Right lobe of liver (tissue), 6 donors: Measurements from ENCODE around the gene OPN3. TPM values are rescaled to one million over a fixed set of nuclear protein-coding genes. Genes with fewer than 3 reads are reported as not detected.
"Not testable (repeated sequence)": the region's sequence is repeated elsewhere in the genome, so short reads cannot be mapped to it uniquely, and the experiment has no call there.

Source experiments
- ATAC-seq, 4 donors: fragments of 200-7000 bp; cut with Tn5 transposase; one replicate each; pipeline ENCODE4 v1.9.1; 2020; ENCODE audit warnings: mild to moderate bottlenecking in 4 of 4, moderate library complexity in 4 of 4
- DNase-seq, 3 donors: peaks; one replicate each; pipeline ENCODE4 v3.0.0-alpha.2; 2020
- H3K27ac ChIP-seq, 3 donors: fragments of 200-600 bp; one replicate each; pipeline ENCODE4 v1.8.0; 2022
- H3K27me3 ChIP-seq, 2 donors: fragments of 200-600 bp; one replicate each; pipeline ENCODE4 v1.8.0; 2022
- H3K36me3 ChIP-seq, 4 donors: fragments of 200-600 bp; sonication (generic) in 1 of 4; one replicate each; pipeline versions ENCODE4 v1.5.1 to v1.8.0; 2017 to 2022; ENCODE audit warnings: control low read depth in 1 of 4
- H3K4me1 ChIP-seq, 4 donors: fragments of 200-600 bp; sonication (generic) in 1 of 4; one replicate each; pipeline versions ENCODE4 v1.5.1 to v1.8.0; 2017 to 2022; ENCODE audit warnings: control low read depth in 1 of 4
- H3K4me3 ChIP-seq, 3 donors: fragments of 200-600 bp; one replicate each; pipeline ENCODE4 v1.8.0; 2022
- H3K9me3 ChIP-seq, 4 donors: fragments of 200-600 bp; sonication (generic) in 1 of 4; one replicate each; pipeline versions ENCODE4 v1.5.1 to v1.8.0; 2017 to 2022; ENCODE audit warnings: control low read depth in 1 of 4
- CTCF ChIP-seq, 4 donors: fragments of 200-600 bp in 3 of 4; fragments of 450-650 bp in 1 of 4; IDR thresholded peaks; one replicate each; pipeline versions ENCODE4 v1.5.1 to v1.8.0; 2016 to 2022; ENCODE audit warnings: antibody characterized with exemption in 4 of 4, mild to moderate bottlenecking in 2 of 4
- POLR2A ChIP-seq: fragments of 450-650 bp; IDR thresholded peaks from one replicate; pipeline ENCODE4 v1.6.1; 2017; ENCODE audit warnings: antibody characterized with exemption, mild to moderate bottlenecking
- WGBS: methylation state at CpG from one replicate; pipeline ENCODE4 v1.1.6; 2018; ENCODE audit warnings: low coverage, low lambda C conversion rate; ENCODE audit not compliant: insufficient coverage; ENCODE audit errors: missing lambda C conversion rate; 5-methylcytosine and 5-hydroxymethylcytosine counted together
- intact Hi-C, 2 donors: fragments of 100-400 bp; cut with DNase I; formaldehyde crosslinking; loops; one replicate each; pipeline versions ENCODE4 v1.11.2 to v1.14.1; 2022
- long read RNA-seq: library from polyadenylated mRNA; unstranded; transcript quantifications from one replicate; pipeline ENCODE4 v2.0.0, GENCODE V29; 2019
- total RNA-seq, 6 experiments: library from RNA; depleted of rRNA in 2 of 6; stranded (reverse); fragments of >200 nt in 2 of 6; fragmentation: NEBNext Ultra II Directional in 3 of 6; extraction: Animal tissue kit (Norgen Biotek cat#: 25700) in 3 of 6; gene quantifications; one replicate each; pipeline versions ENCODE4 v1.1.0 to v1.2.4, GENCODE V29; 2016 to 2023
- donor health status: DM: no; HTN: yes; CAD: no.
- donor health status: DM: no; HTN: no; CAD: no.
- donor health status: DM: no; HTN: no; CAD: no.
- donor health status: DM: no; HTN: yes; CAD: no.
- donor health status: DM: no; HTN: yes; CAD: no.

The OPN3 gene
- 10 to 100 TPM; 15.7 to 38.2 (median 28.8) TPM for total RNA-seq
- long read RNA-seq = 0 reads

GRCh38 chr1:241640149-241640866, at the start of gene OPN3, which contains the start of gene CHML:
Gene OPN3 (minus strand): TSS chr1:241640369. CDS start chr1:241640254, 115 bp downstream.
Gene CHML (minus strand): TSS chr1:241640369. CDS start chr1:241635766, 4,603 bp downstream.
- ATAC-seq = peak; percentile 89 to 99 (median 97)

DNA sequence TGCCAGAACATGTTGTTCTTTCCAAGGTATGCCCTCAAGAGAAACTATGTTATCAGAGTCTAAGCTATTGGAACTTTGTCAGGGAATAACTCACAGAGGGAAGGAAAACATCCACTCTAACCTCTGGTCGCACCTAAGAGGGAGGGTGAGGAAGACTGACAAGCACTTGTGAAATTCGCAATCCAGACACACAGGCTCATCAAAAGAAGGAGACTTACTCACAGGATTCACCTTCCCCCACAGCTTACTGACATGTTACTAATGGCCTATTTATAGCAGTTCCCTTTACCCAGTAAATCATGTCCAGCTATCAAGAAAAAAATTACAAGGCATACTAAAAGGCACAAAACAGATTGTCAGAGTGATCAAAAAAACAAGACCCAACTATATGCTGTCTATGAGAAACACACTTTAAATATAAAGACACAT, 48.8 kb upstream of the OPN3 start:
- H3K4me3 ChIP-seq = no peak overlapping the region
- ATAC-seq = peak in 1 of 4 donors; percentile 50
- TF ChIP-seq CTCF (IDR thresholded peaks at IDR 0.05) = no peak
- DNase-seq = no peak
- H3K27me3 ChIP-seq = no peaks in the 10 kb centered on the region
- intact Hi-C loops = no loop called here
- no peaks in the 10 kb centered on the region for H3K36me3 ChIP-seq
- H3K4me1 ChIP-seq = peaks cover 0 to 5% (median 0%) of the 10 kb centered on the region in 4 donors
- H3K27ac ChIP-seq = no peak overlapping the region
- no peaks in the 10 kb centered on the region for H3K9me3 ChIP-seq
- WGBS = 55% methylated on average over 2 of the region's 2 CpGs

More at GRCh38 chr1:241640149-241640866, at the start of gene OPN3, which contains the start of gene CHML:
- Histone ChIP-seq H3K27me3 (no peaks in the 10 kb centered on the region), H3K4me1 (peaks cover 0 to 26% (median 4%) of the 10 kb centered on the region in 4 donors), H3K4me3 (peak within 1 kb of the TSS; percentile 75 to 85 (median 80)), H3K36me3 (peaks cover 0 to 4% (median under 1%) of the 10 kb centered on the region in 4 donors), H3K9me3 (no peaks in the 10 kb centered on the region), H3K27ac (peak within 1 kb of the TSS; percentile 69 to 91 (median 88))
- no peak for TF ChIP-seq CTCF (IDR thresholded peaks at IDR 0.05)
- TF ChIP-seq POLR2A = peak; percentile 98
- DNase-seq = peak; percentile 97 to 98 (median 98)
- intact Hi-C loops = no loop called here
- 24% methylated on average over 14 of the region's 81 CpGs for WGBS

DNA sequence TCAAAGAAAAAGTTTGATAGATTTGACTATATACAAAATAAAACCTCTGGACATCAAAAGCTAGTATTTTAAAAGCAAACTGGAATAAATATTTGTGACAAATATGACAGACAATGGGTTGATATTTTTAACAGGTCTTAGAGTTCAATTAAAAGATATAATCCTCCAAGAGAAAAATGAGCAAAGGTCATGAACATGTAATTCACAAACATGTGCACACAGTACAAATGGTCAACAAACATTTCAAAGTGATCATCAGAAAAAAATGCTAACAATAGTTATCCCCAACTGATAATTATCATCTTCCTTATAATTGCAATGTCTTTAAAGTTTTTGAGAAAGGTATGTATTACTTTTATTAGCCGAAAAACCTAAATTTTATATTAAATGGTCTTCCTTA, 43.9 kb upstream of the OPN3 start:
- ATAC-seq = peak in 3 of 4 donors; percentile 67 to 83 (median 68)
- TF ChIP-seq CTCF (IDR thresholded peaks at IDR 0.05) (no peak), POLR2A (no peak)

DNA sequence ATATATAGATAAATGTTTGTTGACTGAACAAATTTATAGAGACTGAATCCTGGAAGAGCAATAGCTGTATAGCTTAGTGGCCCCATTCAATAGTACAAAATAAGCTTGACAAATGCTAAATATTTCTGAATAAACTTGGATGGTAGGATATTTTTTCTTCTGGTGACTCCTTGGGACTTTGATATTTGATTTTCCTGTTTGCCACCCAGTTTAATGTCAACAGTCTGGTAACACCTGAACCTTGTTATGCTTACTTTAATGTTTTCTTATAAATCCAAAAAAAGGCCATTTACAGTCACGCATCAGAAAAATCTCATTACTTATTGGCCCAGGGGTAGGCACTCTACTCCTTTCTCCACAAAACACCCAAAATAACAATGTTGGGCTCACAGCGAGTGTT, 42.8 kb upstream of the OPN3 start:
- Histone ChIP-seq H3K27me3 (no peaks in the 10 kb centered on the region), H3K4me1 (peaks cover 0 to 20% (median 0%) of the 10 kb centered on the region in 4 donors), H3K36me3 (no peaks in the 10 kb centered on the region), H3K9me3 (no peaks in the 10 kb centered on the region), H3K4me3 (no peak overlapping the region), H3K27ac (peak overlapping the region; percentile 13 to 70 (median 41))
- ATAC-seq = peak; percentile 63 to 88 (median 78)
- WGBS = 58% methylated on average over 2 of the region's 2 CpGs
- intact Hi-C loops = no loop called here
- no peak for TF ChIP-seq POLR2A
- no peak for TF ChIP-seq CTCF (IDR thresholded peaks at IDR 0.05)
- no peak for DNase-seq

More for the DNA sequence above, 43.9 kb upstream of the OPN3 start:
- H3K36me3 ChIP-seq = no peaks in the 10 kb centered on the region
- peak overlapping the region in 1 of 3 donors; percentile 70 for H3K27ac ChIP-seq
- no peaks in the 10 kb centered on the region for H3K27me3 ChIP-seq
- H3K4me1 ChIP-seq = peaks cover 0 to 20% (median 0%) of the 10 kb centered on the region in 4 donors
- intact Hi-C loops = no loop called here
- DNase-seq = no peak
- no peaks in the 10 kb centered on the region for H3K9me3 ChIP-seq
- H3K4me3 ChIP-seq = no peak overlapping the region
- 81% methylated on average over 1 of the region's 1 CpG for WGBS

GRCh38 chr1:241681861-241682448, 41.8 kb upstream of the OPN3 start:
- DNase-seq, H3K4me3 ChIP-seq, ATAC-seq, H3K9me3 ChIP-seq, intact Hi-C loops, H3K27ac ChIP-seq, H3K27me3 ChIP-seq, H3K36me3 ChIP-seq: not testable (repeated sequence)
- H3K4me1 ChIP-seq = peaks cover 0 to 20% (median 0%) of the 10 kb centered on the region in 4 donors
- 62% methylated on average over 4 of the region's 4 CpGs for WGBS
